GM18867 (cell line): ENCODE data around the gene GPD1.
"Not testable (repeated sequence)": the region's sequence is repeated elsewhere in the genome, so short reads cannot be mapped to it uniquely, and the experiment has no call there.

ENCODE experiments used
- ATAC-seq: cut with Tn5 transposase; IDR thresholded peaks from one replicate; pipeline ENCODE4 v1.9.1; 2021; ENCODE audit warnings: mild to moderate bottlenecking, moderate library complexity; ENCODE audit not compliant: unreplicated experiment

Gene GPD1

DNA sequence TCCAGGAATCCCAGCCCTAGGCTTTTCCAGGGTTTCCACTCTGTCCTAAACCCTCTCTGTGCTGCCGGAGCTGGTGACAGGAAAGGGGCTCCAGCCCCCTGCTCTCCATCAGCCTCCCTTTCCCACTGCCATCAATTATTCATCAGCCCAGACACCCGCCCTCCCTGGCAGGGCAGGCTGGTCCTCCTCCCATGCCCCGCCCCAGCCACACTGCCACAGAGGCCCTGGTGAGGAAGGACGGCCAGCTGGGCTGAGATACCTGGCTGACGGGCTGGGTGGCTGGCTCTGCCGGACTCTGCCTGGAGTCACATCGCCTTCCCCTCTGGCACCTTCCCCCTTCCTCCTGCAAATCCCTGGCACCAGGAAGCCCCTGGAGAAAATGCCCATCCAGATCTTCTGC is 30.6 kb upstream of the GPD1 start:
- no peak for ATAC-seq

GRCh38 chr12:50073712-50074111 is 30.1 kb upstream of the GPD1 start:
- no peak for ATAC-seq

DNA sequence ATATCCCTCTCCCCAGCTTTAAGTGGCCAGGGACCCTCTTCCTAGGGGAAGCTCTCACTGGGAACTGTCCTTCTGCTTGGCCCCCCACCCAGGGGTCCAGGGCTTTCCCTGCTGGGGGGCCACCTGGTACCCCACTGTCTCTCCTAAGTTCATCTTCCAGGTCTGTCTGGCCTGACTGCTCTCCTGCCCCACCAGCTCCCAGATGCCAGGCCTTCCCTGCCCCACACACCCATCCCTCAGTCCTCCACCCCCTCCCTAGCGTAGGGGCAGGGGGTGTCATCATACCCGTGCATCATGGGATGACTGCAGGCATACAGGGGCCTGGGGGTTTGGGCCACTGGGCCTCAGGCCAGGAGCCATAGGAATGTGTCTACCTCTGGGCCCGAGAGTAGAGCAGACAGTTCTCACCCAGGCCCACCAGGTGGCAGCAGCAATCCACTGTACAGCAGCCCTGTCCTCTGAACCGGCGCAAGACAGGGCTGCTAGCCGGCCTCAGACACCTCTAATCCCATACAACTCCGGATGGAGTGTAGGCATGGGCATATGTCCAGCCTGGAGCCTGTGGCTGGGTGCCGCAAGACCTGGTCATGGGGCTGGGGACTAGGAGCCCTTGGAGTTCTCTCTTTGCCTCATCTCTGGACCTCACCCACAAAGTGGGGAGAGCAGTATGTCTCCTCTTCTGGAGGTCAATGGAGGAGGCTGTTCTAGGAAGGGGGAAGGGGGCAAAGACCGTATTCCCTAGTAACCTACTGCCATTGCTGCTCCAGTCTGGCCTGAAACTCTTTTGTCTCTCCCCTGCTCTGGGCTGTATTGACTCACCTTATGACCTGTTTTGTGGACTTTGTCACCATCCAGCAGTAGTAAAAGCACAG is 28.6 kb upstream of the GPD1 start:
- ATAC-seq: peak; percentile 71

DNA sequence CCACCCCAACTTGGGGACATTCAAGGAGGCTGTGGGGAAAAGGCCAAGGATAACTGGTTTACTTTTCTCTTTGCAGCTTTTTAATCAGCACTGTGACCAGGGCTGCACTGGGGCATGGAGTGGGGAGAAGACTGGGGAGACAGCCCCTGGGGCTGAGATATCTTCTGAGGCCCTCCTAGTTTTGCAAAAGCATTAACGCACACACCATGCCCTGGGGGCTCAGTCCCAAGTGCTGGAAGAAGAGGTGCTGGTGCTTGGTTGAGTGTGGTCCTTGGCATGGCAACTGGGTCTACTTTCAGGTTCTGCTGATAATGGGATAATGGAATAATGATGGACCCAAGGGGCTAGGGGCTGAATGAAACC is 28.0 kb upstream of the GPD1 start:
- ATAC-seq: no peak

- no peak for ATAC-seq
Measured at GRCh38 chr12:50077099-50077498, 26.7 kb upstream of the GPD1 start.

DNA sequence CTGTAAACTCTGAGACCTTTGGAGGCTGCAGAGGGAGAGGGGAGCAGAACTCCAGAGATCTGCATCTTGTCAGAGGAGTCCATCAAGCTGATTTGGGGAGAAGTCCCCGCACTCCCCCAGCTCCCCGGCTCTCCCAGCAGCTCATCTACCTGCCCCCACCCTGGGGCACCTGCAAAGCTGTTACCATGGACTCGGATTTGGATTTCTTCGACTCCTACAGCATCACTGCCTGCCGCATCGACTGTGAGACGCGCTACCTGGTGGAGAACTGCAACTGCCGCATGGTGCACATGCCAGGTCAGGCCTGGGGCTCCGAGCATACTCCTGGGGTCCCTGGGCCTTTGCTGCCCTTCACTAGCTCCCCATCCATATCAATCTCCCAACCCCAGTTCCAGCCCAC is 25.5 kb upstream of the GPD1 start:
- ATAC-seq: no peak

GRCh38 chr12:50079771-50080170 is 24.0 kb upstream of the GPD1 start:
- no peak for ATAC-seq

DNA sequence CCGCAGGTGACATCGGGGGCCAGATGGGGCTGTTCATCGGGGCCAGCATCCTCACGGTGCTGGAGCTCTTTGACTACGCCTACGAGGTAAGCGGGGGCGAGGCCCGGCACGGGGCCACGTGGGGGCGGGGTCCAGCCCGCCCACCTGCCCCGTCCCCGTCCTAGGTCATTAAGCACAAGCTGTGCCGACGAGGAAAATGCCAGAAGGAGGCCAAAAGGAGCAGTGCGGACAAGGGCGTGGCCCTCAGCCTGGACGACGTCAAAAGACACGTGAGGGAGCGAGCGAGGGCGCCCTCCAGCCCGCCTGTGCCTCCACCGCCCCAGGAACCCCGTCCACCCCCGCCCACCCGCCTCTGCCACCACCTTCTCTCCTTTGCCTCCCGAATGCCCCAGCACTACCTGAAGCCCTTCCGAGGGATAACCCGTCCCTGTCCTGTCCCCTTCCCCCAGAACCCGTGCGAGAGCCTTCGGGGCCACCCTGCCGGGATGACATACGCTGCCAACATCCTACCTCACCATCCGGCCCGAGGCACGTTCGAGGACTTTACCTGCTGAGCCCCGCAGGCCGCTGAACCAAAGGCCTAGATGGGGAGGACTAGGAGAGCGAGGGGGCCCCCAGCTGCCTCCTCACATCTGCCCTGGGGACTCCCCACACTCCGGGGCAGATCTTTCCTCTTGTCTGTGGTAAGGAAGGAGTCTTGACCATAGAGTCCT is 22.6 kb upstream of the GPD1 start:
- no peak for ATAC-seq

DNA sequence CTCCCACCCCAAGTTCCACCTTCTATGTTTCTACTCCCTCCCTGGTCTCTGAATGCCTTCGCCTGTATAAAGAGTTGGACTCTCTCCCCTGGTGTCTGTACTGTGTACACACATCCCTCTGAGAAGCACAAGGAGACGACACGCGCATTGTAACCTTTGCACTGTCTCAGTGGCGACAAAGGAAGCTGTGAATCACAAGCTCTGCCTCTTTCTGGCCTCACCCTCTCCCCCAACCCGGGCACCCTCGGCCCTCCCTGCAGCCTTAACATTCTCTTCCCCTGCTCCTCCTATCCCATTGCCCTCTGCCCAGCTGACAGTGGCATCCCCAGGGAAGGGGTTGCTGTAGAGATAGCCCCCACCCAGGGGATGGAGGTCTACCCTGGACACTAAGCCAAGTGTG is 21.2 kb upstream of the GPD1 start:
- ATAC-seq: no peak

DNA sequence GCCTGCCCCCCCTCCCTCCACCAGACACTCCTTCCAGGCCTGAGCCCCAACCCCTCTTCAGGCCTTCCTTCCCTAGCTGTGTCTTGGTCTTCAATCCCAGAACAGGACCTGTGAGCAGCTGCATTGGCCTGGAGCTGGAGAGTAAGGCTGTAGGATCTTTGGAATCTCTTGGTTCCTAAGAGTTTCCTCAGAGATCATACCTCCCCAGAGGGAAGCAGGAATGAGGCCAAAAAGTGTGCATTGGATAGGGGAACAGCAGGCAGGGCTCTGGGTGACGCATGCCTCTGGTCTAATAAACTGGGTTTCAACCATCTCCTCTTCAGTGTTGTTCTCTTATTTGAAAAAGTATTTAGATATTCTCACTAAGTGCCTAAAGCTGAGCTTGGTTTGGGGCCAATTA is 20.5 kb upstream of the GPD1 start:
- ATAC-seq: no peak

GRCh38 chr12:50084409-50084774 is 19.4 kb upstream of the GPD1 start:
- ATAC-seq: not testable (repeated sequence)

- ATAC-seq: peak; percentile 82
Measured at GRCh38 chr12:50084775-50085614, 18.8 kb upstream of the GPD1 start, which contains the start of gene SMARCD1. TSS of gene SMARCD1 (plus strand) at chr12:50085342. CDS start at chr12:50085370, 28 bp downstream.

GRCh38 chr12:50085615-50086072 is 18.2 kb upstream of the GPD1 start:
- peak; percentile 9 for ATAC-seq

DNA sequence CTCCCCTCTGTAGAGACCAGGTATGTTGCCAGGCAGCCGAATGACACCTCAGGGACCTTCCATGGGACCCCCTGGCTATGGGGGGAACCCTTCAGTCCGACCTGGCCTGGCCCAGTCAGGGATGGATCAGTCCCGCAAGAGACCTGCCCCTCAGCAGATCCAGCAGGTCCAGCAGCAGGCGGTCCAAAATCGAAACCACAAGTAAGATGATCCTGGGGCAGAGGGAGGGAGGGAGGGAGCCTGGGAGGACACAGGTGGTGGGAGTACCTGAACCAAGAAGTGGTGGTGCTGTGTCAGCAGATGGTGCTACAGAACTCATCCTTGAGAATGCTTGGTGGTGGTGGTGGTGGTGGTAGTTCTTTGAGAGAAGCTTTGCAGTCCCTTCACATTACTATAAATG is 17.7 kb upstream of the GPD1 start:
- no peak for ATAC-seq

DNA sequence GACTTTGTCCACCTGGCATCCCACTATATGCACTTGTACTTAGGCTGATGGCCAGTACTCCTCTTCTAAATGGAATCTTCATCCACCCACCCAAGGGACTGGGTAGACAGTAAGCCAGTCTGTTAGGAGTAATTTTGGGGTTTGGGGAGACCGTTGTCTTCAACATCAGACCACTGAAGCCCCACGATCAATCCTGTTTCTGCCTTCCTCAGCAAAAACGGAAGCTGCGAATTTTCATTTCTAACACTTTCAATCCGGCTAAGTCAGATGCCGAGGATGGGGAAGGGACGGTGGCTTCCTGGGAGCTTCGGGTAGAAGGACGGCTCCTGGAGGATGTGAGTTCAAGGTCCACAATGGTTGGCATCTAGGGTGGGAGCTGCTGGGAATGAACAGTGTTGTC is 16.7 kb upstream of the GPD1 start:
- no peak for ATAC-seq

GRCh38 chr12:50087995-50088394 is 15.8 kb upstream of the GPD1 start:
- ATAC-seq: no peak

DNA sequence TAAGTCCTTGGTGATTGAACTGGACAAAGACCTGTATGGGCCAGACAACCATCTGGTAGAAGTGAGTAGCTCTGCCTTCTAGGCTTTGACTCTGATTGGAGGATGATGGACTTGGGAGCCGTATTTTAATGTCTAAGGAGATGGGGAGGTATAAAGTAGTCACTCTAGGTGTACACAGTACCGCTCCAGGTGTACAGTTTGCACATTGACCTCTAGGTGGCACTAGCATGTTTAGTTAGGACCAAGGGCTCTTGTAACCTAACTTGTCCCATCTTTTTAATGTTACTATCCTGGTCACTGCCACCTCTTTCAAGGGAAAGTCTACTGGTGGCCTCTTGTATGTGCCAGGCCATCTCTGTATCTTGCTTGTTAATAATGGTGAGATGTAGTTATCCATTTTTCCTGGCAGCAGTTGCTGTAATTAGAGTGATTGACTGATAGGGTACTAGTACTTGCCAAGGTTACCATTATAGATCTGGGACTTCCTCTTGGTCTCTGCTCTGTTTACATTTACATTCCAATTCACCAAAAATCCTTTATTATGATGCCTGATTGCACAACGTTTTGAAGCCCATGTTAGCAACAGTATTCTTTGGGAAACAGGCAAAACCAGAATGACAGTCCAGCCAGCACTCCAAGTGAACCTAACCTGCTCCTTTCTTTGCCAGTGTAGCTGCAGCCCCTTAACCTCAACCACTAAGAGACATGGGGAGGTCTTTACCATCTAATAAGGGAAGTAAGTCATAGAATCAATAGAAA is 15.1 kb upstream of the GPD1 start:
- ATAC-seq: no peak

- no peak for ATAC-seq
Measured at GRCh38 chr12:50089730-50090129, 14.1 kb upstream of the GPD1 start.

- no peak for ATAC-seq
Measured at GRCh38 chr12:50090391-50090790, 13.4 kb upstream of the GPD1 start.

- no peak for ATAC-seq
Measured at GRCh38 chr12:50097952-50098351, 5.9 kb upstream of the GPD1 start.
